PFSK-1 (cell line): ENCODE results near the gene ANKRD37.

Source experiments
- POLR2AphosphoS5 ChIP-seq: IDR thresholded peaks from 2 replicates; pipeline ENCODE4 v1.6.1; 2012; ENCODE audit warnings: low read depth, mild to moderate bottlenecking, control low read depth, low read length, moderate library complexity
- REST ChIP-seq, 2 experiments: IDR thresholded peaks; 2 replicates each; pipeline versions ENCODE4 v1.6.1 to v1.8.0; 2011 to 2012; ENCODE audit warnings: low read depth in 2 of 2, low read length in 2 of 2, control low read depth in 1 of 2, inconsistent platforms in 1 of 2, mild to moderate bottlenecking in 1 of 2, moderate library complexity in 1 of 2; ENCODE audit not compliant: insufficient read depth in 1 of 2
- SIN3A ChIP-seq: IDR thresholded peaks from 2 replicates; pipeline ENCODE4 v1.6.1; 2012; ENCODE audit warnings: mild to moderate bottlenecking, low read length, moderate library complexity, borderline replicate concordance; ENCODE audit not compliant: insufficient read depth

GRCh38 chr4:185421366-185422124 lies 24.9 kb downstream of the ANKRD37 start:
- TF ChIP-seq REST (IDR thresholded peaks at IDR 0.05; ENCODE audit: insufficient read depth in 1 of 2, low read depth in 2 of 2, low read length in 2 of 2): no peak
- no peak for TF ChIP-seq SIN3A
- no peak for TF ChIP-seq POLR2AphosphoS5
